GM23338 (cell line): Measurements from ENCODE around the gene PARD3. TPM values are rescaled to one million over a fixed set of nuclear protein-coding genes. Genes with fewer than 3 reads are reported as not detected.
A peak's percentile ranks its signal among the peaks of the same experiment; 100 is the strongest.

Source experiments
- ATAC-seq: fragments of 200-7000 bp; cut with Tn5 transposase; 3 replicates; pipeline ENCODE4 v1.9.1; 2020
- DNase-seq: peaks from one replicate; pipeline ENCODE4 v3.0.0-alpha.2; 2015; ENCODE audit warnings: low spot score
- H2AFZ ChIP-seq: fragments of 200-600 bp; sonication (generic); 2 replicates; pipeline ENCODE4 v1.8.0; 2016; ENCODE audit warnings: antibody characterized with exemption, mild to moderate bottlenecking, moderate library complexity
- H3F3A ChIP-seq: fragments of 200-600 bp; sonication (generic); replicated peaks from 2 replicates; pipeline ENCODE4 v1.8.0; 2017; ENCODE audit warnings: antibody characterized with exemption, mixed run types, low read depth
- H3K27ac ChIP-seq: fragments of 200-600 bp; sonication (generic); 2 replicates; pipeline ENCODE4 v1.6.1; 2016; ENCODE audit warnings: low read depth
- H3K27me3 ChIP-seq: fragments of 200-600 bp; sonication (generic); 2 replicates; pipeline ENCODE4 v1.8.0; 2016; ENCODE audit warnings: mild to moderate bottlenecking, mixed run types, moderate library complexity; ENCODE audit not compliant: insufficient read depth
- H3K36me3 ChIP-seq: fragments of 200-600 bp; sonication (generic); 2 replicates; pipeline ENCODE4 v1.8.0; 2016; ENCODE audit warnings: mild to moderate bottlenecking; ENCODE audit not compliant: insufficient read depth
- H3K4me1 ChIP-seq: fragments of 200-600 bp; sonication (generic); 2 replicates; pipeline ENCODE4 v1.8.0; 2016; ENCODE audit warnings: mild to moderate bottlenecking, moderate library complexity; ENCODE audit not compliant: insufficient read depth
- H3K4me2 ChIP-seq: fragments of 200-600 bp; sonication (generic); 2 replicates; pipeline ENCODE4 v1.7.1; 2017; ENCODE audit warnings: mixed run types
- H3K4me3 ChIP-seq: fragments of 200-600 bp; sonication (generic); 2 replicates; pipeline ENCODE4 v1.6.1; 2016; ENCODE audit warnings: mixed run types
- H3K79me2 ChIP-seq: fragments of 200-600 bp; sonication (generic); replicated peaks from 2 replicates; pipeline ENCODE4 v1.8.0; 2017; ENCODE audit warnings: mild to moderate bottlenecking; ENCODE audit not compliant: insufficient read depth
- H3K9me2 ChIP-seq: fragments of 200-600 bp; sonication (generic); 2 replicates; pipeline ENCODE4 v1.8.0; 2017; ENCODE audit not compliant: insufficient read depth
- H4K20me1 ChIP-seq: fragments of 200-600 bp; sonication (generic); replicated peaks from 2 replicates; pipeline ENCODE4 v1.8.0; 2017; ENCODE audit warnings: mild to moderate bottlenecking; ENCODE audit not compliant: insufficient read depth
- H3K27ac Mint-ChIP-seq: 2 replicates; pipeline ENCODE4 v1.8.0; 2020; ENCODE audit warnings: inconsistent platforms, mild to moderate bottlenecking, moderate library complexity, mixed read lengths
- H3K27me3 Mint-ChIP-seq: 3 replicates; pipeline ENCODE4 v1.8.0; 2022; ENCODE audit warnings: low read depth, mild to moderate bottlenecking, moderate library complexity, mixed read lengths, inconsistent platforms; ENCODE audit not compliant: insufficient read depth, poor library complexity
- H3K36me3 Mint-ChIP-seq: 3 replicates; pipeline ENCODE4 v1.8.0; 2021; ENCODE audit warnings: low read depth, mild to moderate bottlenecking, inconsistent platforms, moderate library complexity, mixed read lengths
- H3K4me1 Mint-ChIP-seq: 3 replicates; pipeline ENCODE4 v1.8.0; 2020; ENCODE audit warnings: mild to moderate bottlenecking, inconsistent platforms, mixed read lengths
- H3K4me3 Mint-ChIP-seq: 3 replicates; pipeline ENCODE4 v1.8.0; 2021; ENCODE audit warnings: moderate library complexity, mild to moderate bottlenecking, inconsistent platforms, mixed read lengths
- H3K9me3 Mint-ChIP-seq: 3 replicates; pipeline ENCODE4 v1.8.0; 2020; ENCODE audit warnings: moderate library complexity, mild to moderate bottlenecking, inconsistent platforms, mixed read lengths
- CREB1 ChIP-seq: fragments of 250-450 bp; sonication (Bioruptor Pico); IDR thresholded peaks from 2 replicates; pipeline ENCODE4 v1.5.0; 2020; ENCODE audit warnings: low read depth, mild to moderate bottlenecking, moderate library complexity
- CTCF ChIP-seq, 2 experiments: fragments of 200-600 bp in 1 of 2; sonication (generic) in 1 of 2; conservative IDR thresholded peaks; 2 replicates each; pipeline versions ENCODE4 v1.5.1 to v1.6.1; 2016 to 2017; ENCODE audit warnings: antibody characterized with exemption in 2 of 2, low read depth in 2 of 2, mild to moderate bottlenecking in 2 of 2, moderate library complexity in 1 of 2
- JUNB ChIP-seq: IDR thresholded peaks from one replicate; pipeline ENCODE4 v1.6.1; 2016; ENCODE audit warnings: antibody characterized with exemption; ENCODE audit not compliant: unreplicated experiment
- NANOG ChIP-seq: IDR thresholded peaks from 2 replicates; pipeline ENCODE4 v1.6.1; 2016; ENCODE audit warnings: antibody characterized with exemption, borderline replicate concordance
- POLR2AphosphoS5 ChIP-seq: IDR thresholded peaks from 2 replicates; pipeline ENCODE4 v1.6.1; 2016; ENCODE audit warnings: antibody characterized with exemption, low read depth
- STAT1 ChIP-seq: IDR thresholded peaks from one replicate; pipeline ENCODE4 v1.6.1; 2016; ENCODE audit warnings: antibody characterized with exemption; ENCODE audit not compliant: unreplicated experiment
- ZNF114 ChIP-seq: fragments of 250-450 bp; sonication (Bioruptor Pico); IDR thresholded peaks from 2 replicates; pipeline ENCODE4 v1.5.0; 2020; ENCODE audit warnings: mild to moderate bottlenecking, moderate library complexity
- ZNF462 ChIP-seq: fragments of 250-450 bp; sonication (Bioruptor Pico); IDR thresholded peaks from 2 replicates; pipeline ENCODE4 v1.5.0; 2020; ENCODE audit warnings: mild to moderate bottlenecking, moderate library complexity
- polyA plus RNA-seq: library from polyadenylated mRNA; unstranded; fragments of >200 nt; fragmentation: Nextera tagmentation; extraction: Ambion mirVana; gene quantifications from 2 replicates; pipeline ENCODE4 v1.2.1, GENCODE V29; 2016
- total RNA-seq: library from RNA; depleted of rRNA; stranded (reverse); fragments of >200 nt; shearing (Covaris generic); gene quantifications from 2 replicates; pipeline ENCODE4 v1.2.3, GENCODE V29; 2014

PARD3 gene
- total and polyA plus RNA-seq, 2 experiments from 2014 or later, result 30.2 to 51.4 TPM

GRCh38 chr10:34826857-34827766 is 12.0 kb upstream of the PARD3 start:
- Histone ChIP-seq H2AFZ (no peak overlapping the region), H3K4me1 (peaks cover 10% of the 10 kb centered on the region), H3F3A (no peaks in the 10 kb centered on the region), H3K27ac (no peak overlapping the region), H3K36me3 (no peaks in the 10 kb centered on the region; the same call in 1 of the 2 replicates), H4K20me1 (no peaks in the 10 kb centered on the region), H3K4me3 (no peak overlapping the region), H3K4me2 (no peak overlapping the region), H3K27me3 (no peaks in the 10 kb centered on the region), H3K79me2 (no peaks in the 10 kb centered on the region), H3K9me2 (no peaks in the 10 kb centered on the region; the same call in 1 of the 2 replicates)
- DNase-seq (no peak), ATAC-seq (no peak)
- H3K4me1 Mint-ChIP-seq, result peaks cover 21% of the 10 kb centered on the region
- H3K27me3 Mint-ChIP-seq, result peaks cover 4% of the 10 kb centered on the region
- no peak overlapping the region for H3K4me3 Mint-ChIP-seq
- no peaks in the 10 kb centered on the region for H3K36me3 Mint-ChIP-seq
- no peak for TF ChIP-seq POLR2AphosphoS5
- no peak for TF ChIP-seq STAT1
- H3K27ac Mint-ChIP-seq, result no peak overlapping the region
- H3K9me3 Mint-ChIP-seq, result no peaks in the 10 kb centered on the region

- no peak overlapping the region for H2AFZ ChIP-seq
- Mint-ChIP-seq H3K27ac (no peak overlapping the region), H3K4me3 (no peak overlapping the region), H3K9me3 (no peaks in the 10 kb centered on the region), H3K4me1 (peaks cover 21% of the 10 kb centered on the region), H3K36me3 (no peaks in the 10 kb centered on the region), H3K27me3 (peaks cover 8% of the 10 kb centered on the region)
- DNase-seq (peak; percentile 31), ATAC-seq (peak; percentile 78)
- H3K79me2 ChIP-seq, result no peaks in the 10 kb centered on the region
- H3K9me2 ChIP-seq, result no peaks in the 10 kb centered on the region
- H3K4me1 ChIP-seq, result peaks cover 10% of the 10 kb centered on the region
- no peaks in the 10 kb centered on the region for H3F3A ChIP-seq
- no peaks in the 10 kb centered on the region; the same call in 1 of the 2 replicates for H3K36me3 ChIP-seq
- H3K4me3 ChIP-seq, result no peak overlapping the region
- TF ChIP-seq JUNB (no peak), CTCF (conservative IDR thresholded peaks at IDR 0.05; ENCODE audit: low read depth in 2 of 2) (peak in 1 of 2 experiments; percentile 44; a peak in 3 of 4 replicates)
- H3K27ac ChIP-seq, result no peak overlapping the region
- H3K4me2 ChIP-seq, result no peak overlapping the region
- no peaks in the 10 kb centered on the region for H3K27me3 ChIP-seq
- H4K20me1 ChIP-seq, result no peaks in the 10 kb centered on the region
Observed at GRCh38 chr10:34826221-34826620, 11.1 kb upstream of the PARD3 start.

GRCh38 chr10:34825414-34825813 is 10.3 kb upstream of the PARD3 start:
- peaks cover 5% of the 10 kb centered on the region for H3K4me1 ChIP-seq
- H3F3A ChIP-seq, result no peaks in the 10 kb centered on the region
- no peak overlapping the region for H3K4me3 ChIP-seq
- Mint-ChIP-seq H3K4me1 (peaks cover 17% of the 10 kb centered on the region), H3K27ac (no peak overlapping the region), H3K9me3 (no peaks in the 10 kb centered on the region), H3K27me3 (peaks cover 11% of the 10 kb centered on the region), H3K4me3 (no peak overlapping the region), H3K36me3 (no peaks in the 10 kb centered on the region)
- no peaks in the 10 kb centered on the region for H3K27me3 ChIP-seq
- ATAC-seq, result no peak
- no peaks in the 10 kb centered on the region for H3K79me2 ChIP-seq
- H3K27ac ChIP-seq, result no peak overlapping the region
- H3K36me3 ChIP-seq, result no peaks in the 10 kb centered on the region; the same call in 1 of the 2 replicates
- H3K9me2 ChIP-seq, result no peaks in the 10 kb centered on the region
- DNase-seq, result no peak
- H3K4me2 ChIP-seq, result no peak overlapping the region
- H2AFZ ChIP-seq, result peak overlapping the region; percentile 78; the same call in 1 of the 2 replicates
- no peaks in the 10 kb centered on the region for H4K20me1 ChIP-seq
- TF ChIP-seq ZNF114 (CRISPR knock-in tag), result no peak
- TF ChIP-seq CREB1 (CRISPR knock-in tag), result no peak
- TF ChIP-seq POLR2AphosphoS5, result no peak
- no peak for TF ChIP-seq ZNF462 (CRISPR knock-in tag)
- no peak for TF ChIP-seq STAT1
- no peak for TF ChIP-seq NANOG
